ENCODE data around the gene LDLR.

DNA sequence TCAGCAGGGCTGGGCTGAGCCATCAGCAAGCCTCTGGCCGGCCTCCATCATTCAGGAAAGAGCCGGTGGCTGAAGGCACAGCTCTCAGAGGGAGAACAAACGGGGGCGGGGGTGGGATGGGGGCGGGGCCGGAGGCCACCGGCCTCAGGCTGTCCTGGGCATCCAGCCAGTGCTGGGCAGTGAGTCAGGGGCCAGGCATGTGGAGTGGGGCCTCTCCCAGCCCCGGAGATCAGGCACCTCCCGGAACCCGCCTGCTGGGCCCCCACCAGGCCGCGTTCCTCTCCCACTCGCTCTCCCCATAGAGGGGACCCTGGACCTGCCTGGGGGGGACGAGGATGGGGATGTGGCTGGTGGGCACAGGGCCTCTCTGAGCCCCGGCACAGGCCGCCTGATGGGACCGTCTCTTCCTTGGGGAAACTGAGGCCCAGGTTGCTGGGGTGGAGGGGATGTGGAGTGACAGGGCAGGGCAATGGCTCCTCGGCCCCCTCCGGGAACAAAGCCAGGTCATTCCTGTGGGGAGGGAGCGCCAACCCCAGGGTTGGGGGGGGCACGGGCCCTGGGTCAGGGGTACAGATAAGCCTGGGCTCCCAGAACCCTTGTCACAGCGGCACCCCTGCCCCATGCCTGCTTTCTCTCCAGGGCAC lies 53.4 kb downstream of the LDLR start:
- TF ChIP-seq, protein P1, sequence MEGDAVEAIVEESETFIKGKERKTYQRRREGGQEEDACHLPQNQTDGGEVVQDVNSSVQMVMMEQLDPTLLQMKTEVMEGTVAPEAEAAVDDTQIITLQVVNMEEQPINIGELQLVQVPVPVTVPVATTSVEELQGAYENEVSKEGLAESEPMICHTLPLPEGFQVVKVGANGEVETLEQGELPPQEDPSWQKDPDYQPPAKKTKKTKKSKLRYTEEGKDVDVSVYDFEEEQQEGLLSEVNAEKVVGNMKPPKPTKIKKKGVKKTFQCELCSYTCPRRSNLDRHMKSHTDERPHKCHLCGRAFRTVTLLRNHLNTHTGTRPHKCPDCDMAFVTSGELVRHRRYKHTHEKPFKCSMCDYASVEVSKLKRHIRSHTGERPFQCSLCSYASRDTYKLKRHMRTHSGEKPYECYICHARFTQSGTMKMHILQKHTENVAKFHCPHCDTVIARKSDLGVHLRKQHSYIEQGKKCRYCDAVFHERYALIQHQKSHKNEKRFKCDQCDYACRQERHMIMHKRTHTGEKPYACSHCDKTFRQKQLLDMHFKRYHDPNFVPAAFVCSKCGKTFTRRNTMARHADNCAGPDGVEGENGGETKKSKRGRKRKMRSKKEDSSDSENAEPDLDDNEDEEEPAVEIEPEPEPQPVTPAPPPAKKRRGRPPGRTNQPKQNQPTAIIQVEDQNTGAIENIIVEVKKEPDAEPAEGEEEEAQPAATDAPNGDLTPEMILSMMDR (IDR thresholded peaks at IDR 0.05; ENCODE audit: low read depth, low read length), result no peak
- no peak for TF ChIP-seq POLR2A (IDR thresholded peaks at IDR 0.05; ENCODE audit: extremely low read depth, insufficient read length)

Measured in NB4 (cell line).